GM18505 (cell line): ENCODE measurements around the gene PRKG1.

Experiments
- ATAC-seq: cut with Tn5 transposase; IDR thresholded peaks from one replicate; pipeline ENCODE4 v1.9.1; 2021; ENCODE audit not compliant: unreplicated experiment
- POLR2A ChIP-seq: IDR thresholded peaks from 4 replicates; pipeline ENCODE4 v1.6.1; 2011; ENCODE audit warnings: borderline replicate concordance; ENCODE audit not compliant: insufficient read depth, insufficient read length; ENCODE audit errors: extremely low read depth

Gene PRKG1

GRCh38 chr10:51343391-51343790, 269.1 kb downstream of the PRKG1 start:
- no peak for TF ChIP-seq POLR2A
- no peak for ATAC-seq

DNA sequence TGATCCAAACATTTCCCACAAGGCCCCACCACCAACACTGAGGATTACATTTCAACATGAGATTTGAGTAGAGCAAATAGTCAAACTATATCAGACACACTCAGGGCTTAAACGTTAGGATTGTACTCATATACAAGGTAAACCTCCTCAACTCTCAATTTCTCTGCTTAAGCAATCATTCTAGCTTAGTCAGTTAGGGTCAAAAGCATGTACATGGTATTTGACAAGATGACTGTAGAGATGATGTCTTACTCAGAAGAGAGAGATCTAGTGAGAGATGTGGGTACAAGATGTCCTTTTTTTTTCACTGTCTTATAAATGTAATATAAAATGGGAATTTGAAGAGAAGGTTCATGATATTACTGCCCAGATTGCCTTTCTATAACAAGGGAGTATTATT, 270.1 kb downstream of the PRKG1 start:
- no peak for ATAC-seq
- TF ChIP-seq POLR2A = no peak

- ATAC-seq = no peak
- no peak for TF ChIP-seq POLR2A
Observed at GRCh38 chr10:51348622-51349021, 274.3 kb downstream of the PRKG1 start.

GRCh38 chr10:51357170-51357569, 282.9 kb downstream of the PRKG1 start:
- no peak for TF ChIP-seq POLR2A
- ATAC-seq = no peak

DNA sequence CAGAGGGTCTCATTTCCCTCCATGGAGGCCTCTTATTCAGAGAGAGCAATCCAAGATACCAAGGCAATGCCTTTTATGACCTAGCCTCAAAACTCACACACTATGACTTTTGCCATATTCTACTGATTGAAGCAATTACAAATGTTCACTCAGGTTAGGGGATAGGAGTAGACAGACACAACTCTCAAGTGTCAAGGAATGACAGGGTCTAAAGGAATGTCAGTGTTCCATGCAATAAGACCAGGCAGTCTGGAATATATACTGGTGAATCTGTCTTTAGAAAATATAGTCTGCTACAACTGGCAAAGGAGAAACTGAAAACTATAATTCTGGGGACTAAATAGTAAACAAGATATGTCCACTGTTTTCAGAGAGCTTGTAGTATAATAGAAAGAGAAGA, 283.9 kb downstream of the PRKG1 start:
- no peak for ATAC-seq
- TF ChIP-seq POLR2A = no peak

GRCh38 chr10:51363415-51363814, 289.1 kb downstream of the PRKG1 start:
- no peak for TF ChIP-seq POLR2A
- ATAC-seq = no peak

- ATAC-seq = no peak
- TF ChIP-seq POLR2A = no peak
Observed at GRCh38 chr10:51364674-51365073, 290.4 kb downstream of the PRKG1 start.

- no peak for ATAC-seq
Observed at GRCh38 chr10:51366044-51366443, 291.8 kb downstream of the PRKG1 start.

DNA sequence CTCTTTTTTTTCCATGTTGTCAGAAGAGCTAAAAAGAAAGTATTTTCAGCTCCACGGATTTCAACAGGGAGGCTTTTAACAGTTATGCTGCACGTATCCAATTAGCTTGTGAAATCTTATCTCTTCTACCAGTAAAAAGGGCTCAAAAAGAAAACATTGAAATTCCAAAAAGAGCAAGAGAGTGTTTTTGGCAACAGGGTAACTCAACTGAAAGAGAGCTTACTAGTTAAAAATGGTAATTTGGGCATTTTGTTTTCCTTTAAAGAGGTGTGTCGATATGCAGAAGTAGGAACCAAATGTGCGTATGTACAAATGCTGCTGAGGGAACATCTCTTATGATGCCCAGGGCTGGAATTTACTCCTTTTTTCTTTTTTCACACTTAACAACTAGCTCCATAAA, 292.8 kb downstream of the PRKG1 start:
- no peak for ATAC-seq
- no peak for TF ChIP-seq POLR2A

More at GRCh38 chr10:51366044-51366443, 291.8 kb downstream of the PRKG1 start:
- TF ChIP-seq POLR2A = no peak

DNA sequence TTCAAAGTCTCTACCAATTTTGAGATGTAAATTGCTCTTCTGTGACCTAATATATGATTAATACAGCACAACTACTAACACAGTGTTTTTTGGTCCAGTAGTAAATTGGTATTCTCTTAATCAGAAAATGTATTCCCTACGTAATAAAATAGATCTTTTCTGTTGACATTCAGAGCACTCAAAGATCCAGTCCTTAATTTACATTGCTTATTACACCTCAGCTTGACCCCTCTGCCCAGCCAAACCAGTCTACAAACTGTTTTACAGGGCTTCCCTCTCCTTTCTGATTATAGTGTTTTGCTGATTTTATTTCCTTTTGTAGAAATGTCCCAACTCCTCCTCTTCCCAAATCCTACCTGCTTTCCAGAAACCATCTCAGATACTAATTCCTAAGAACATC, 293.4 kb downstream of the PRKG1 start:
- ATAC-seq = no peak
- TF ChIP-seq POLR2A = no peak

- ATAC-seq = no peak
- no peak for TF ChIP-seq POLR2A
Observed at GRCh38 chr10:51368943-51369342, 294.7 kb downstream of the PRKG1 start.

- no peak for ATAC-seq
- TF ChIP-seq POLR2A = no peak
Observed at GRCh38 chr10:51369903-51370302, 295.6 kb downstream of the PRKG1 start.

GRCh38 chr10:51371743-51372142, 297.5 kb downstream of the PRKG1 start:
- no peak for TF ChIP-seq POLR2A

DNA sequence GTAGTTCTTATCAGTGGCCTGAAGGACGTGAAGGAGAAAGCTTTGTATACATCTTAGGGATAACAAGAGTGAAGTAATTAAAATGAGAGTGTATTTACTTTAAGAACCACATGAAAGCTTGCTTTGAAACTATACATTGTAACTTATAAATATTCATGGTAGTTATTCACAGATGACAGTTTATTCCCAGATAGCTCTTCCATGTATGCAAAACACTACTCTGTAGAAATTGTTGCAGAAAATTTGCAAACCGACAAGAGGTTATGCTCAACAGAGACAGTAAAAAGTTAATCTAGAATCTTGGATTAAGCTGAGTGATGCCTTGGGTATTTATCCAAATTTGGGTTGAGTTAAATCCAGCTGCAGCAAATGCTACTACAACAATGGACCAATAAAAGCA, 301.5 kb downstream of the PRKG1 start:
- no peak for TF ChIP-seq POLR2A
- no peak for ATAC-seq

More at GRCh38 chr10:51371743-51372142, 297.5 kb downstream of the PRKG1 start:
- no peak for ATAC-seq

- ATAC-seq = no peak
- TF ChIP-seq POLR2A = no peak
Observed at GRCh38 chr10:51377070-51377931, 303.0 kb downstream of the PRKG1 start.

GRCh38 chr10:51377932-51378599, 303.8 kb downstream of the PRKG1 start:
- no peak for TF ChIP-seq POLR2A
- no peak for ATAC-seq
